BE2C (cell line): ENCODE measurements around the gene PIAS2. TPM values are rescaled to one million over a fixed set of nuclear protein-coding genes. Genes with fewer than 3 reads are reported as not detected.
"Not testable (repeated sequence)": the region's sequence is repeated elsewhere in the genome, so short reads cannot be mapped to it uniquely, and the experiment has no call there.

Source experiments
- DNase-seq: peaks from one replicate; pipeline ENCODE4 v3.0.0-alpha.2; 2020
- H3K27me3 ChIP-seq: fragments of 250-450 bp; sonication (Bioruptor Pico); 2 replicates; pipeline ENCODE4 v1.5.1; 2020; ENCODE audit warnings: mild to moderate bottlenecking
- H3K36me3 ChIP-seq: fragments of 250-450 bp; sonication (Bioruptor Pico); 2 replicates; pipeline ENCODE4 v1.5.1; 2020; ENCODE audit warnings: mild to moderate bottlenecking
- H3K4me1 ChIP-seq: fragments of 250-450 bp; sonication (Bioruptor Pico); 2 replicates; pipeline ENCODE4 v1.5.1; 2020
- H3K4me3 ChIP-seq: 2 replicates; pipeline ENCODE4 v1.5.1; 2011; ENCODE audit warnings: low read depth, low read length
- H3K9me3 ChIP-seq: fragments of 250-450 bp; sonication (Bioruptor Pico); 2 replicates; pipeline ENCODE4 v1.5.1; 2020
- CTCF ChIP-seq: IDR thresholded peaks from 2 replicates; pipeline ENCODE4 v1.5.1; 2012; ENCODE audit warnings: mild to moderate bottlenecking, low read depth, low read length
- polyA plus RNA-seq: library from polyadenylated mRNA; unstranded; fragments of >200 nt; gene quantifications from one replicate; pipeline ENCODE4 v1.2.1, GENCODE V29; 2012; ENCODE audit warnings: low read depth, missing spikeins; ENCODE audit not compliant: insufficient read length, insufficient read depth

PIAS2 gene
- 5.2 TPM for polyA plus RNA-seq

GRCh38 chr18:46917108-46917802 is at the start of gene PIAS2, which contains the start of gene KATNAL2:
Gene PIAS2 (minus strand): TSS chr18:46917507. CDS start chr18:46917345, 162 bp downstream.
Gene KATNAL2 (plus strand): TSS chr18:46917602. CDS start chr18:46946873, 29,271 bp downstream.
- H3K27me3 ChIP-seq, result no peaks in the 10 kb centered on the region
- H3K36me3 ChIP-seq, result no peaks in the 10 kb centered on the region
- H3K9me3 ChIP-seq, result no peaks in the 10 kb centered on the region
- peak within 1 kb of the TSS; percentile 67 for H3K4me3 ChIP-seq
- no peaks in the 10 kb centered on the region for H3K4me1 ChIP-seq
- DNase-seq, result peak; percentile 80
- TF ChIP-seq CTCF, result no peak

- not testable (repeated sequence) for H3K36me3 ChIP-seq, H3K4me3 ChIP-seq, DNase-seq, H3K4me1 ChIP-seq, H3K27me3 ChIP-seq, H3K9me3 ChIP-seq
Observed at GRCh38 chr18:46966266-46966665, 49.0 kb upstream of the PIAS2 start.

GRCh38 chr18:46964579-46965293 is 47.4 kb upstream of the PIAS2 start:
- H3K4me3 ChIP-seq, H3K9me3 ChIP-seq, H3K4me1 ChIP-seq, H3K36me3 ChIP-seq, H3K27me3 ChIP-seq, DNase-seq: not testable (repeated sequence)

GRCh38 chr18:46963656-46964578 is 46.6 kb upstream of the PIAS2 start:
- not testable (repeated sequence) for DNase-seq, H3K27me3 ChIP-seq, H3K9me3 ChIP-seq, H3K4me1 ChIP-seq, H3K4me3 ChIP-seq, H3K36me3 ChIP-seq

DNA sequence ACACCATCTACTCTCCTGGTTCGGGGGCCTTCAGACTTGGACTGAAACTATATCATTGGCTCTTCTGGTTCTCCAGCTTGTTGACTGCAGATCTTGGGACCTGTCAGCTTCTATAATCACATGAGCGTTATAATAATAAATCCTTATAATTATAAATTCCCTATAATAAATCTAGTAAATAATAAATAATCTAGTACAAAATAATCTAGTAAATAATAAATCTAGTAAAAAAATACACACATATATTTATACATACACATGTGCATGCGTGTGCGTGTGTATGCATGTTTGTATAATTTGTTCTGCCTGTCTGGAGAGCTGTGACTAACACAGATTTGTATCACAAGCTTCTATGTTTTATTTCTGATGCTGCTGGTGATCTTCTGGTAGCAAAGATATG is 40.9 kb upstream of the PIAS2 start:
- Histone ChIP-seq H3K4me1 (no peaks in the 10 kb centered on the region), H3K27me3 (no peaks in the 10 kb centered on the region), H3K4me3 (no peak overlapping the region), H3K36me3 (no peaks in the 10 kb centered on the region), H3K9me3 (no peaks in the 10 kb centered on the region)
- TF ChIP-seq CTCF, result no peak
- no peak for DNase-seq

DNA sequence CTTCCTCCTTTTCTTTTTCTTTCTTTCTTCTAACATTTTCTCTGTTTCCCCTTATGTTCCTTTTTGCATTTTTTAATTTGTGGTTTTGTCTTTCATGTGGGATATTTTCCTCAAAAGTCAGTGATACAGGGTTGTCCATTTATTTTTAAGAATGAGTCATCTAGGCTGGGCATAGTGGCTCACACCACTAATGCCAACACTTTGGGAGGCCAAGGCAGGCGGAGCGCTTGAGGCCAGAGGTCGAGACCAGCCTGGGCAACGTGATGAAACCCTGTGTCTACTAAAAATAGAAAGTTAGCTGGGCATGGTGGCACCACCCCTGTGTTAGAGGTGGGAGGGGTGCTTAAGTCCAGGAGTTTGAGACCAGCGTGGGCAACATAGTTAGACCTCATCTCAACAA is 35.9 kb upstream of the PIAS2 start:
- Histone ChIP-seq H3K4me1 (no peaks in the 10 kb centered on the region), H3K4me3 (no peak overlapping the region), H3K27me3 (no peaks in the 10 kb centered on the region), H3K36me3 (no peaks in the 10 kb centered on the region), H3K9me3 (no peaks in the 10 kb centered on the region)
- TF ChIP-seq CTCF, result no peak
- DNase-seq, result no peak

DNA sequence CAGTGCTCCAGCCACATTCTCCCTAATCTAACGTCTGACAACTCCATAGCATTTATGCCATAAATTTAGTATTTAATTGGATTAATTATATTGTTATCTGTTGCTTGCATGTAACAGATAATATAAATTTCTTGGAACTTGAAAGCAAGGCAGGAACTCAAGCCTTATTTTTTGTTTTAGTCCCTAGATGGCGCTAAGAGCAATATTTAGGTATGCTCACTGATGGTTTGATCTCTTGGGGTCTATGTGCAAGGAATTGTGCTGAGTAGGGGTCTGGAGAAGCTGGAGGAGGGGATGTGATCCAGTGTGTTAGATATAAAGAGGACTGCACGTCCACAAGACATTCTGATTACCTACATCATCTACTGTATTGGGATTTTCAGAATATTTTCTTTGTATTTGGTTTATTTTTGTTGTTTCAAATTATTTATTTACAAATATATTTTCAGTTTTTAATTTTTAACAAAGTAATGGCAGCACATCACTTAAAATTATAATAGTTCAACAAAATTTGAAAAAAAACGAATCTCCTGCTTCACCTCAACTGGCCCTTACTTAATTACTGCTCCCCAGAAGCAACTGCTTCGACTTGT is 32.9 kb upstream of the PIAS2 start:
- TF ChIP-seq CTCF, result peak; percentile 50
- no peaks in the 10 kb centered on the region for H3K36me3 ChIP-seq
- no peaks in the 10 kb centered on the region for H3K27me3 ChIP-seq
- H3K4me1 ChIP-seq, result no peaks in the 10 kb centered on the region
- H3K9me3 ChIP-seq, result no peaks in the 10 kb centered on the region
- no peak overlapping the region for H3K4me3 ChIP-seq
- DNase-seq, result no peak
